ENCODE results near the gene CPED1.
"Not testable (repeated sequence)": the region's sequence is repeated elsewhere in the genome, so short reads cannot be mapped to it uniquely, and the experiment has no call there.

Gene CPED1

GRCh38 chr7:121192834-121193233 is 204.3 kb downstream of the CPED1 start:
- no peak for DNase-seq

GRCh38 chr7:121195010-121195409 is 206.5 kb downstream of the CPED1 start:
- no peak for DNase-seq

DNA sequence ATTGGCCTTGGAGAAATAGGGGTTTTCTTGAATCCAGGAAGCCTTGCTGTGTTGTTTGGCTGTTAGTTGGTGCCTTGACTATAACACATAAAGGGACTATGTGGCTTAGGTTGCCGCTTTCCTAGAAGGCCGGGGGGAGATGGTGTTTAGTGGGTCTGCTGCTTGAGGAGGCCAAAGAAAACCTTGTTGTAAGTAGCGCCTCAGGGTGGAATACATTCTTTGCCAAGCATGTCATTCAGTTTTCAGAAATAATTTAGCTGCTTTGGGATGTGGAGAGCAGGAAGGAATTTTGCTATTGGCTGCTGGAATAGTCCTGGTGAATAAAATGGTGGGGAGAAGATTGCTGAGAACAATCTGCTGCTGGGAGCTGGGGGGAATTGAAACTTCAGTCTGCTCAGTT is 207.4 kb downstream of the CPED1 start:
- DNase-seq = no peak

- no peak for DNase-seq
These were observed 207.8 kb downstream of the CPED1 start for GRCh38 chr7:121196286-121196685.

DNA sequence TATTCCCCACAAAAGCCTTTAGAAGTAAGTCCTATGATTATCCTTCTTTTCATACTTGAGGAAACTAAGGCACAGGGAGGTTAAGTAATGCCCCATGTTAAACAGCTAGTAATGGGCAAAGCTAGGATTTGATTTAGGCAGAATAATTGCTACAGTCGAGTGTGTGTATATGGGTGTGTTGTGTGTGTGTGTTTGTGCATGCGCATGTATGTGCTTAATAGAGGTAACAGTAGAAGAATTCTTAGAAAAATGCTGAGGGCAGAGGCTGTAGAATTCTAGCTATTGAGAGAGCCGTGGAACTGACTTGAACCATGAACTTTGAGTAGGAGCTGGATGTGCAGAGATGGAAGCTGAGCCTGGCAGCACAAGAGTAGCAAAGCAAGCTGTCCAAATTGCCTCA is 208.9 kb downstream of the CPED1 start:
- no peak for DNase-seq

GRCh38 chr7:121198502-121198901 is 210.0 kb downstream of the CPED1 start:
- DNase-seq = no peak

DNA sequence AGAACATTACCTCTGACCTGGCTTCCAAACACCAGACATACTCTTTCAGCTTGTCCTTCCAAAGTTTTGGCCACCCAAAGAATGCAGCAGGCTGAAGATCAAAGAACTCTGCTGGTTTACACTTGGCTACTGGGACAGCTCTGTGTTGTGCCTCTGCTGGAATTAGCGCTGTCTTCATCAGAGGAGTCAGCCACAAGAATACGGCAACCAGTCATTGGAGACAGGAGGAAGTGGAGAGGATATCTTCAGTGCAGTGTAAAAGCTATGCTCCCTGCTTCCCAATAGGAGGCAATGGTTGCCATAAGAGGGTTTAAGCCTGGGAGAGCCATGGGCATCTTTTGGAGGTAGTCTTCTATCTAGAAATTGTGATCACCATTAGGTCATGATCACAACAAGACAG is 213.6 kb downstream of the CPED1 start:
- DNase-seq = no peak

GRCh38 chr7:121202834-121203233 is 214.3 kb downstream of the CPED1 start:
- DNase-seq = no peak

DNA sequence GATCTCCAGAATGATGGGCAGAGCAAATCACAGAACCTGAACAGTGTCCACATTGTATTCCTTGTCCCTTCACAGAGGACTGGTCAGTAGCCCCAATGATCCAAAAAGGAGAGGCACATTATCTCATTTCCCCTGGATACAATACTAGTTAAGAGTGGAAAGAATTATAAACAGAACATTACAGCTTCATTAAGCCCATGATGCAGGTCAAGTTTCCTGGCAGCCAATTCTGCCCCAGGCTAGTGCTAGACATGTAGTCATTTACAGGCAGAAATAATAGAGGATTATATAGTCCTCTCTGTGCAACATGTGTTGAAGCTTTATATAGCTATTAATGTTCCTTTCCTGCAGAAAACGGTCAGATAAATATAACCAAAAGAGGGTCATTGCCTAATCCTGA is 216.0 kb downstream of the CPED1 start:
- no peak for DNase-seq

- no peak for DNase-seq
These were observed 217.3 kb downstream of the CPED1 start for GRCh38 chr7:121205777-121206176.

DNA sequence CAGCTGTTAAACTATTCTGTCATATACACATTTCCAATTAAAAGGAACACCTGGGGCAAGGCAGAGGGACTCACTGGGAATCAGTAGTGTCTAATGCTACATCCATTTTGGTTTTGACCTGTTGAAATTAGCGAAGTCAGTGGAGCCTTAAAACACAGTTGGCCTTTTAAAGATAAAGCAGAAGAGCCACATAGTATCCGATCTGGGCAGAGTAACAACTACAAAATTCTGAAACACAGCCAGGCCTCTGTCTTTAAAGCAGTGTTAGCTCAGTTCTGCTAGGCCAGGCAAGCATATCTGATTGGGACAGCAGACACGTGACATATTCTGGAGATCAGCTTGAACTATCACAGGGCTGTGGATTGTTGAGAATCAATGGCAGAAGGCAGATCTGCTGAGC is 222.7 kb downstream of the CPED1 start:
- DNase-seq = no peak

DNA sequence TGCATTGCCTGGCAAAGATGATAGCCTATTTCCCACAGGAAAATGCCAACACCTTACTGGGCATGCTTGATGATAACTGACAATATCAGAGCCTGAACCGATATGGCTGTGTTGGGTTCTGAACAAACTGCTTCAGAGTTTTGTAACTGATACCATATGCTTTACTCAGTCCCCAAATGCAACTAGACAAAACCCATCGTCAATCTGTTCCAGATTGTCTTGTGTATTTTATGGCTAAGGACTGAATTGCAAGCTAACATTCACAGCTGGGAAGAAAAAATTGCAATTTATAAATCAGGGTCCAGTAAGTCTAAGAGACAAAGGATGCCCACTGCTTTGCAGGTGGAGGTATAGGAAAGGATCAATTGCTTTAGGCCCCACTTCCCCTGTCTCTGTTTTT is 223.5 kb downstream of the CPED1 start:
- DNase-seq = no peak

GRCh38 chr7:121214657-121215056 is 226.1 kb downstream of the CPED1 start:
- DNase-seq = no peak

DNA sequence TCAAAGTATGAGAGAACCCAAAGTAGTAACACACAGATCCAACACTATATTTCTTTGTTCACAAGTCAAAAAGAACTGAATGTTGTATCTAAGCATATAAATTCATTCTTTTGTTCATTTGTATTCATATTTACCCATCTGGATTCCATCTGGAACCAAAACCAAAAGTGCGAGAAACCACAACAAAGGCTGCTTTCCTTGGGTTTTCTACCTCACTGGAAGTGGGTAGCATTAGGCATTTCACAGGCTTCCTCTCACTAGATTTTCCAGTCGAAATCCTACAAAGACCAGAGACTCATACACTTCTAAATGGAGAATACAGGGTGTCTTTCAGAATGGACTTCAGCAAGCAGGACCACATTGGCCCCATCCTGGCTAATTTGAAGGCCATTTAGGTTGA is 230.5 kb downstream of the CPED1 start:
- DNase-seq = no peak

DNA sequence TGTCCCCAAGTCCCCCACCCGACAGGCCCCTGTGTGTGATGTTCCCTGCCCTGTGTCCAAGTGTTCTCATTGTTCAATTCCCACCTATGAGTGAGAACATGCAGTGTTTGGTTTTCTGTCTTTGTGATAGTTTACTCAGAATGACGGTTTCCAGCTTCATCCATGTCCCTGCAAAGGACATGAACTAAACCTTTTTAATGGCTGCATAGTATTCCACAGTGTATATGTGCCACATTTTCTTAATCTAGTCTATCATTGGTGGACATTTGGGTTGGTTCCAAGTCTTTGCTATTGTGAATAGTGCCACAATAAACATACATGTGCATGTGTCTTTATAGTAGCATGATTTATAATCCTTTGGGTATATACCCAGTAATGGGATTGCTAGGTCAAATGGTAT is 232.6 kb downstream of the CPED1 start:
- not testable (repeated sequence) for DNase-seq

GRCh38 chr7:121228779-121229178 is 240.3 kb downstream of the CPED1 start:
- DNase-seq = no peak

DNA sequence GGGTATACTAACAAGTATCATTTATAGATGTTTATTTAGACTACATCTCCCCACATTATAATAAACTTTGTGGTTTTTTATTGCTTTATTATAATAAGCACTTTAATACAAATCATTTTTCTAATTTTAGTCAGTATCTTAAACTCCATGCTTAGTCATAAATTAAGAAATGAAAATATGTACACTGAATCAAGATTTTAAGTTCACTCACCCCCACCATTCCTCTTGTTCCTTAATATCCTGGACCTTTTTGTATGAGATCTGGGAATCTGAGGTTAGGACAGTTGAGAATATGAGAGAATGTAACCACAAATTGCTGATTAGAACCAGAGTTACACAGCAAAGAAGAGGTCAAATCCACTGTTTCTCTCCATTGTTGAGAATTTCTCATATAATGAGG is 246.7 kb downstream of the CPED1 start:
- DNase-seq = no peak

DNA sequence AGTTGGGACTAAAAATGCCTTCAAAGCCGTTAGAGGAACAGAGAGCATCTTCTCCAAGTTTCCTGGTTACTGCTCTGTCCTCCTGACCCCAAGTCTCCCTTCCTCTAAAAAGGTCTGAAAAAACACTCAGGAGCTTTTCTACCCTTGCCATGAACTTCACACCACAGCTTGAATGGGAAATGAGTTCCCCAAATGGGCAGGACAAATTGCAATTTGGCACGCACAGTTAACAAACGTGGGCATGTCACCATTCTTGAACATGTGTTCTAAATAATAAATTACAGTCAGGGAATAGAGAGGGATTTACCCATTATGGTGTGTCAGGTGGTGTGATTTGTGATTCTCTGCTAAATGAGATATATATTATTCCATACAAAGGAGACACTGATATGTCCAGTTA is 249.1 kb downstream of the CPED1 start:
- no peak for DNase-seq

GRCh38 chr7:121244120-121244870 is 255.8 kb downstream of the CPED1 start:
- DNase-seq = no peak

GRCh38 chr7:121251367-121251766 is 262.9 kb downstream of the CPED1 start:
- DNase-seq = not testable (repeated sequence)

DNA sequence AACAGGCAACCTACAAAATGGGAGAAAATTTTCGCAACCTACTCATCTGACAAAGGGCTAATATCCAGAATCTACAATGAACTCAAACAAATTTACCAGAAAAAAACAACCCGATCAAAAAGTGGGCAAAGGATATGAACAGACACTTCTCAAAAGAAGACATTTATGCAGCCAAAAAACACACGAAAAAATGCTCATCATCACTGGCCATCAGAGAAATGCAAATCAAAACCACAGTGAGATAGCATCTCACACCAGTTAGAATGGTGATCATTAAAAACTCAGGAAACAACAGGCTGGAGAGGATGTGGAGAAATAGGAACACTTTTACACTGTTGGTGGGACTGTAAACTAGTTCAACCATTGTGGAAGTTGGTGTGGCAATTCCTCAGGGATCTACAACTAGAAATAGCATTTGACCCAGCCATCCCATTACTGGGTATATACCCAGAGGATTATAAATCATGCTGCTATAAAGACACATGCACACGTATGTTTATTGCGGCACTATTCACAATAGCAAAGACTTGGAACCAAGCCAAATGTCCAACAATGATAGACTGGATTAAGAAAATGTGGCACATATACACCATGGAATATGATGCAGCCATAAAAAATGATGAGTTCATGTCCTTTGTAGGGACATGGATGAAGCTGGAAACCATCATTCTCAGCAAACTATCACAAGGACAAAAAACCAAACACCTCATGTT is 264.2 kb downstream of the CPED1 start:
- DNase-seq = not testable (repeated sequence)

DNA sequence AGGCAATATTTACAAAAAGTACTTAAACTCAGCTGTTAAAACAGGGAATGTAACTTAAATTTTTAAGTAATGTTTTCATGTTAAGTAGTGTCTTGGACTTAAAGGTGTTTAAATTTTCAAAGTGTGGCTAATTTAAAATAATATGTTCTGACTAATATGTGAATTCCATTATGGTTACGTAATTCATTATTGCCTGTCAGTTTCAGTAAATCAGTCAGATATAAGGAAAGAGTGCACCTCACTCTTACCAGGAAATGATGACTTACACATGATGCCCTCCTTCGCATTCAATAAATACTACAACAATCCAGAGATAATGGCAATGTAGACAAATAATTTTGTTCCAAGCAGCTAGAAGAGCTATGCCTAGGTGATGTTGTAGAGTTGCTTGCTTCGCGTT is 271.3 kb downstream of the CPED1 start:
- no peak for DNase-seq

DNA sequence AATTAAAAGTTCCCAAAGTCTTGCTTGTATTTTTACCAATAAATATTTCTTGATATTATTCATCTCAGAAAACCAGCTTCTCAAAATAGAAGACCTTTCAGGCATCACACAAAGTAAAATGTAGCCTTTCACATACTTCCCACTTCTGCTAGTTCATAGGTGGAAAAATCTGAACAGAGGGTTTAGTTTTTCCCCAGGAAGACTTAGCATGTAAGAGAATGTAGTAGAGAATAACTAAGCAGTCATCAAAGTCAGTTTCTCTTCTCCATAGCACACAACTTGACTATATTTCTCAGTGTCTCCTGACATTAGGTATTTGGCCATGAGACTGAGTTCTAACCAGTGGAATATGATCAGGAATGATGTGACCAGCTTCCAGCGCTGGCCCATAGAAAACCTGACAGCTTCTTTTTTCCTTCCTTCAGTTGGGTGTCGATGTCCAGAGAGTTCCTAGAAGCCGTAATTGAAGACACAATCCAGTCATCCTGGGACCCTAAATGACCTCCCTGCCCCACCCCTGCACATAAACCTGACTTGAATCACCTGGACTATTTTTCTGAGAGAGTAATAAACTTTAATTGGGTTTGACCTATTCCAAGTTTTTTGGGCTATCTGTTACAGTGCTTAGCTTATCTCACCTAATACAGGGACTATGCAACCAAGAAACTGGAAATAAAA is 272.8 kb downstream of the CPED1 start:
- DNase-seq = no peak

- DNase-seq = no peak
These were observed 273.7 kb downstream of the CPED1 start for GRCh38 chr7:121262221-121262620.
